WERI-Rb-1 (cell line): ENCODE measurements around the gene OSBPL6.
A peak's percentile ranks its signal among the peaks of the same experiment; 100 is the strongest.

Experiments used
- DNase-seq: peaks from one replicate; pipeline ENCODE4 v3.0.0-alpha.2; 2020
- H3K27ac ChIP-seq: fragments of 250-450 bp; sonication (Bioruptor Pico); 2 replicates; pipeline ENCODE4 v1.5.1; 2020; ENCODE audit warnings: mild to moderate bottlenecking, moderate library complexity
- H3K27me3 ChIP-seq: fragments of 250-450 bp; sonication (Bioruptor Pico); 2 replicates; pipeline ENCODE4 v1.5.1; 2021; ENCODE audit warnings: mild to moderate bottlenecking, low read depth, moderate library complexity; ENCODE audit not compliant: insufficient read depth, severe bottlenecking
- H3K36me3 ChIP-seq: fragments of 250-450 bp; sonication (Bioruptor Pico); 2 replicates; pipeline ENCODE4 v1.5.1; 2020; ENCODE audit warnings: mild to moderate bottlenecking, moderate library complexity
- H3K4me3 ChIP-seq: 2 replicates; pipeline ENCODE4 v1.5.1; 2011; ENCODE audit warnings: low read depth, mild to moderate bottlenecking, control low read depth, low read length
- H3K9me3 ChIP-seq: fragments of 250-450 bp; sonication (Bioruptor Pico); 2 replicates; pipeline ENCODE4 v1.5.1; 2021; ENCODE audit warnings: mild to moderate bottlenecking, moderate library complexity; ENCODE audit not compliant: severe bottlenecking
- TF ChIP-seq, protein P1 (sequence below): IDR thresholded peaks from 2 replicates; pipeline ENCODE4 v1.5.1; 2011; ENCODE audit warnings: low read depth, mild to moderate bottlenecking, control low read depth, inconsistent platforms, low read length

Gene OSBPL6

DNA sequence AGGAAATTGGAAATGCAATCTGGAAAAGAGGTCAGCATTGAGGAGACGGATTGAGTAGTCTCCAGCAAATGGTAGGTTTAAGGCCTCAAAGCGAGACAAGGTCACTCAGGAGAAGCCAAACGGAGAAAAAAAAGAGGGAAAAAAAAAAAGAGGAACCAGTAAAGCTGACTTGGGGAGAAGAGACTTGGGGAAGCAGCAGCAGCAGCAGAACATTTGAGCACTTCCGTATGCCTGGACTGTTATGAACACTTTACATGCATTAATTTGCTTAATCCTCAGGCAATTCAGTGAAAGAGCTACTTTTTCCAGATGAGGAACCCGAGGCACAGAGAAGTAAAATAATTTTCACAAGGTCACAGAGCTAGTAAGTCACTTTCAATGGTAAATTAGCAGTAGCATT, 81.3 kb downstream of the OSBPL6 start:
- TF ChIP-seq, protein P1, sequence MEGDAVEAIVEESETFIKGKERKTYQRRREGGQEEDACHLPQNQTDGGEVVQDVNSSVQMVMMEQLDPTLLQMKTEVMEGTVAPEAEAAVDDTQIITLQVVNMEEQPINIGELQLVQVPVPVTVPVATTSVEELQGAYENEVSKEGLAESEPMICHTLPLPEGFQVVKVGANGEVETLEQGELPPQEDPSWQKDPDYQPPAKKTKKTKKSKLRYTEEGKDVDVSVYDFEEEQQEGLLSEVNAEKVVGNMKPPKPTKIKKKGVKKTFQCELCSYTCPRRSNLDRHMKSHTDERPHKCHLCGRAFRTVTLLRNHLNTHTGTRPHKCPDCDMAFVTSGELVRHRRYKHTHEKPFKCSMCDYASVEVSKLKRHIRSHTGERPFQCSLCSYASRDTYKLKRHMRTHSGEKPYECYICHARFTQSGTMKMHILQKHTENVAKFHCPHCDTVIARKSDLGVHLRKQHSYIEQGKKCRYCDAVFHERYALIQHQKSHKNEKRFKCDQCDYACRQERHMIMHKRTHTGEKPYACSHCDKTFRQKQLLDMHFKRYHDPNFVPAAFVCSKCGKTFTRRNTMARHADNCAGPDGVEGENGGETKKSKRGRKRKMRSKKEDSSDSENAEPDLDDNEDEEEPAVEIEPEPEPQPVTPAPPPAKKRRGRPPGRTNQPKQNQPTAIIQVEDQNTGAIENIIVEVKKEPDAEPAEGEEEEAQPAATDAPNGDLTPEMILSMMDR, result no peak
- H3K27me3 ChIP-seq, result no peaks in the 10 kb centered on the region
- no peak for DNase-seq
- H3K27ac ChIP-seq, result no peak overlapping the region
- H3K36me3 ChIP-seq, result no peaks in the 10 kb centered on the region
- H3K4me3 ChIP-seq, result no peak overlapping the region
- H3K9me3 ChIP-seq, result no peaks in the 10 kb centered on the region

DNA sequence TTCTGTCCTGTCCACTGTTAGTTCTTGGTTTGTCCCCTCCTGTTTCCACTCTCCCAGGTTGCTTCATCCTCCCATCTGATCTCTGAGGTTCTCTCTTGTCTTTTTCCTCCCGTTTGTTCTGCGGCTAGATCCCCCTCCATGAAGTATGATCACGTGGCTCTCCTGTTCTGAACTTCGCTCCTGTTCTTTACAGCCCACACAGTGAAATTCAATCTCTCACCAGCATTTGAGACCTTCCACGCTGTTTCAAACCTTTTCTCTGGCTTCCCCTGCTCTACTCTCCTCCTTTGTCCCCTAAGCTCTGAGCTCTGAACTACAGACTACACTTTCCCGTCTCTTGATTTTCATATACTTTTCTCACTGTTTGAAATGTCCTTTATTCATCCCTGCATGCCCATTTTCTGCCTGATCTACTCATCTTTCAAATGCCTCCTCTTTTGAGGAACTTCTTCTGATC, 83.5 kb downstream of the OSBPL6 start:
- no peak overlapping the region for H3K27ac ChIP-seq
- no peaks in the 10 kb centered on the region for H3K9me3 ChIP-seq
- DNase-seq, result no peak
- no peaks in the 10 kb centered on the region for H3K36me3 ChIP-seq
- no peaks in the 10 kb centered on the region for H3K27me3 ChIP-seq
- TF ChIP-seq, protein P1, result no peak
- H3K4me3 ChIP-seq, result no peak overlapping the region

DNA sequence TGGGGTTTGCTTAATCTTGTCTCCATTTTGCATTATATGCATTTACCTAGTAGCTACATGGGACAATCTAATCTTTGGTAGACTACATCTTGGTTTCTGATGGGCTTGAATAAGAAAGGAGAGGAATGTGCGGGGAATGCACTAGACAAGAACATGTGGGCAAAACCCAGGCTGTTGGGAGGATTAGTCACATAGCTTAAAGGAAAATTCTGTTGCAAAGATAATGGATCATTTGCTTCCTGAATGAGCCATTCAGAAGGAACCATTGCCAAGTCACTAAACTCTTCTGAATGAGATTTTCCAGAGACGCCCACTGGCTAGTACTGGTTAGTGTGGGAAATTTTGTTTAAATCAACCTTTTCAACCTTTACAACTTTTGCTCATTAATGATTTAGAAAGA, 84.8 kb downstream of the OSBPL6 start:
- TF ChIP-seq, protein P1, result no peak
- Histone ChIP-seq H3K27me3 (no peaks in the 10 kb centered on the region), H3K36me3 (no peaks in the 10 kb centered on the region), H3K9me3 (no peaks in the 10 kb centered on the region), H3K27ac (no peak overlapping the region), H3K4me3 (no peak overlapping the region)
- DNase-seq, result no peak

DNA sequence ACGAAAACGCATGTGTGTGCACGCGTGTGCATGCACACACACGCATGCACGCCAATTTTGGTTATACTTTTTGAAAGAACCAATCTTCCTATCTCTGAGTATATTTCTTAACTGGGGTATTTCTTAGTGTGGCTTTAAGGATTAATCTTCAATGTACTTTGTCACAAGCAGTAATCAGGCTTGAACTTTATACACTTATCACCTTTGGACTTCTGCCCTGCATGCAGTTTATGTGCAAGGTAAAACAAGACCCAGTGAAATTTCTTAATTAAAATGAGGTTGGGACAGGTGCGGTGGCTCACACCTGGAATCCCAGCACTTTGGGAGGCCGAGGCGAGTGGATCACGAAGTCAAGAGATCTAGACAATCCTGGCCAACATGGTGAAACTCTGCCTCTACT, 85.3 kb downstream of the OSBPL6 start:
- DNase-seq, result no peak
- H3K27me3 ChIP-seq, result no peaks in the 10 kb centered on the region
- H3K27ac ChIP-seq, result no peak overlapping the region
- H3K9me3 ChIP-seq, result no peaks in the 10 kb centered on the region
- H3K36me3 ChIP-seq, result no peaks in the 10 kb centered on the region
- no peak overlapping the region for H3K4me3 ChIP-seq
- TF ChIP-seq, protein P1, result no peak

DNA sequence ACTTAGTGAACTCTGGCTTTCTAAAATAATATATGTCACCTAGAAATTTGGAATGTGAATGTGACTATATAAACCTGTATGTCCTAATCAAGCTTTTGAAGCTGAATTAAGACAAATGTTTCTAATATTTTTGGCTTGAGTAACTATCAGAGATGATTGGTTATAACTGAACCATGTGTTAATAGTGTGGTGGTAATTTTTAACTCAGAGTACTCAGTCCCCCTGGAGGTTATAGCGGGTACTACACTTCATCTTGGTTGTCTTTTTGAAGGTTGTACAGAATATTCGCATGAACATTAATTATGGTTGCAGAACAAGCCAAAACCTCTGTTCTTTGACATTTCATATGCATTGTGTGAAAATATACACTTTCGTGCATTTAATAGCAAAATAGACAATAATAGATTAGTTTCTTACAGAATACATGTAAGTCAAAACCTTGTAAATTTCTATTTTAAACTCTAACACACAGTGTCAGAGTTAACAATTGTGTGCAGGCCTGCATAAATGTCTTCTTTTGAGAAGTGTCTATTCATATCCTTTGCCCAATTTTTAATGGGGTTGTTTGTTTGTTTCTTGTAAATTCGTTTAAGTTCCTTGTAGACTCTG, 86.0 kb downstream of the OSBPL6 start:
- Histone ChIP-seq H3K27ac (no peak overlapping the region), H3K4me3 (no peak overlapping the region), H3K36me3 (no peaks in the 10 kb centered on the region), H3K27me3 (no peaks in the 10 kb centered on the region), H3K9me3 (no peaks in the 10 kb centered on the region)
- DNase-seq, result peak; percentile 21
- TF ChIP-seq, protein P1, result peak; percentile 41
